GM19452 (cell line): Measurements from ENCODE around the gene CTR9.

Experiments
- ATAC-seq: cut with Tn5 transposase; IDR thresholded peaks from one replicate; pipeline ENCODE4 v1.9.1; 2021; ENCODE audit not compliant: unreplicated experiment

CTR9 gene

GRCh38 chr11:10779086-10779485, 28.0 kb downstream of the CTR9 start:
- no peak for ATAC-seq

DNA sequence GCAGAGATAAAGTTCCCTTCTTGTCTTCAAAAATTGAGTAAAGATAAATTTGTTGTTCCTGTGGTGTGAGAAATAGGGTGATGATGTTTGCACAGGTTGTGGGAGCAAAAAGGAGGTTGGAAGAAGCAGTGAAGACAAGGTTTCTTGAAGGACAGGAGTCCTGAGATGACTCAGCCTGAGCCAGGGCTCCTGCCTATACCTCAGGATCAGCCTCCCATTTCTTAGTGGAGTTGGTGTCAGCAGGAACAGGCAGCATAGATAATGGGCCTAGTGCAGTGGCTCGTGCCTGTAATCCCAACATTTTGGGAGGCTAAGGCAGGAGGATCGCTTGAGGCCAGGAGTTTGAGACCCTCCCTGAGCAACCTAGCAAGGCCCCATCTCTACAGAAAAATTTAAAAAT, 29.0 kb downstream of the CTR9 start:
- ATAC-seq, result no peak

DNA sequence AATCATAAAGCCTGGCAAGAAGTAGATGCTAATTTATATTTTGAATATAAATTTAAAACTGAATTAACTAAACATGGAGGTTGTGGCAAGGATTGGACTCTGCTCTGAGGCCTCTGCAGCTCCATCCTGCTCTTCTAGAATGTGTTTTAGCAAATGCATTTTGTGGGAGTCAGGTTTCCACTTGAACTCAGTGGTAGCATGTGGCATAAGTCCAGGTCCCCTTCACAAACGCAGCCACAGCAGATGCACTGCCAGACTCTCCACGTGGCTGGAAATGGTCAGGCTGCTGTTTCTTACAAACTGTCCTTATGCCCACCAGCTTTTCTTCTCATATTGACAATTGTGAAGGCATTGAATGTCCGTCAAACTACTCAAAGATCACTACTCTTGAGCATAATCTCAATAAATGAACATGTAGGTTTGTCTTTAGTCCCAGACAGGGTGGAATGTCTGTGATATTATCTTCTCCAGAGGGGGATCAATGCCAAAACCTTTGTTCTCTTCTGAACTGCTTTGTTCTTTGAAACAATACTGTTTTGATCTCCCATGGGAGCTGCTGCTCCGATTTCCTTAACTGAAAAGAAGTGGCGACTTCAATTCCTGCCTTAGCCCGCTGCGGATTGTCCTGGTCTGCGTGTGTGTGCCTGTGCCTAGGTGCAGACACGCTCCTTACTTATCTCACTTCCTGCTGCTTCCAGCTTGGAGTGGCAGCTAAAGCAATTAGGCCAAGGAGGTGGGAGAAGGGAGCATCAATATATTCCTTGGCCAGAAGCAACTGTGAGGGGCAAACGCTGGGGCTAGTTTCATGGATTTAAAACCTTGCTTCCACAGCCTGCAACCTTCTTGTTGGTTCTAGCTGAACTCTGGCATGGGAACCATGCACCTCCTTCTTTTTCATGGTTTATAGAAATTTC, 33.4 kb downstream of the CTR9 start:
- no peak for ATAC-seq

- ATAC-seq, result no peak
Observed at GRCh38 chr11:10785146-10785474, 34.1 kb downstream of the CTR9 start.

- ATAC-seq, result no peak
Observed at GRCh38 chr11:10786451-10786850, 35.4 kb downstream of the CTR9 start.

DNA sequence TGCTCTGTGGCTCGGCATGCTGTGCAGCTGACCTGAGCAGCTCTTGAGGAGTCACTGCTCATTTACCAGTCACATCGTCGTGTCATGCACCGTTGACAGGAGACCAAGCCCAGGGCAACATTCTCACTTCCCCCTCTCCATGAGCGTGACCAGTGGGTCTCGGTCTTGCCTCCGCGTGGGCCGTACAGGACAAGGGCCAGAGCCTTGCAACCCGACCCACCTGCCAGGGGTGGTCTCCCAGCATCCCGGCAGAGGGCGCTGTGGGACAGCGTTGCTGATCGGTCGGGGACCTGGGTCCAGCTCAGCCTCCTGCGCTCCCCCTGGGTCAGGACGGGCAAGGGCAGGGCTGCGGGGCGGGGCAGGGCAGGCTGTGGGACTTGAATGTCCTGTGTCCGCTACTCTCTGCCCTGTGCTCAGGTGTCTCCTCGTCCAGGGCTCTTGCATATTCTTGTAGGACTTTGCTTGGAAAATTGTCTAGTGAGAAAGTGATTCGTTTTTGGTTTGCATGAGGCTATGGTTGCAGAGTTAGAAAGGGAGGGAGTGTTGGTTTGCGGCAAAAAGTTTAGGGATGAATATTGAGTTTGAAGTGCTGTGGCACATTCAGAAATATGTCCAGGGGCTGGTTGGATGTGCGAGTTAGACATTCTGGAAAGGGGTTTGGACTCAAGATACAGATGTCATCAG, 41.5 kb downstream of the CTR9 start:
- peak; percentile 85 for ATAC-seq

DNA sequence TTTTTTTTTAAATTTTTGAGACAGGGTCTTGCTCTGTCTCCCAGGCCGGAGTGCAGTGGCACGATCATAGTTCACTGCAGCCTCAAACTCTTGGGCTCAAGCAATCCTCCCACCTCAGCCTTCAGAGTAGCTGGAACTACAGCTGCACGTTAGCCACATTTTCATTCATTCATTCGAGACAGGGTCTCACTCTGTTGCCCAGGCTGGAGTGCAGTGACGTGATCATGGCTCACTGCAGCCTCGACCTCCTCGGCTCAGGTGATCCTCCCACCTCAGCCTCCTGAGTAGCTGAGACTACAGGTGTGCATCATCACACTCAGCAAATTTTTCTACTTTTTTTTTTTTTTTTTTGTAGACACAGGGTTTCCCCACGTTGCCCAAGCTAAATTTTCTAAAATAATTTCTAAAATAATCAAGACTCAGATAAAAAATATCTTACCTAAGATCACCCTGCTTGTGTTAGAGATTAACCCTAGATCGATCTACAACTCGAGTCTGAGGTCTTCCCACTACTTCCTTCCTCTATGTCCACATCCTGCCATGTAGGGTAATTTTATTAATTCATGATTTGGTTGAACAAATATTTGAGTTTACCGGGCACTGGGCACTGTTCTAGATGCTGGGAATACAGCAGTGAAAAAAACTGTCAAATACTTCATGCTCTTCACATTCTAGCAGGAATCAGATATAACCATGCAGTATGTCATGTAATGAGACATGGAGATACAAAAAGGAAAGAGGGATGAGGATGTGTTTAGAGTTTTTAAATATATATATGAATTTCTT, 42.6 kb downstream of the CTR9 start:
- ATAC-seq, result no peak

DNA sequence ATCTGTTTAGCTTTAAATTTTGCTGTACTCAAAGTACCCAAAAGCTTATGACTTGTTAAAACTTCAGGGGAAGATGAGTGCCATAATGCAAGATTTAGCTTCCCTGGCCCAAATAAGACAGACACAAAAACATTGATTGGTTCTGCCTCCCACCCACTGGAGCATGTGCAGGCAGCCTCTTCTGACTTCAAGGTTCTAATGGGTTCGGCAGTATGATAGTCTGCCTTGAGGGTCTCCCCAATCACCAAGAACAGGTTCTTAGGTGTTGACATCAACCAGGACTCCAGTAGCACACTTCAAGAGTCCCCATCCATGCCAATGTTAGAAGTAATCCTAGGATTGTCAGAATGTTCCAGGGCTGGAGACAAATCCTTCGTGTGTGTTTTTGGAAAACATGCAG, 45.1 kb downstream of the CTR9 start:
- no peak for ATAC-seq

DNA sequence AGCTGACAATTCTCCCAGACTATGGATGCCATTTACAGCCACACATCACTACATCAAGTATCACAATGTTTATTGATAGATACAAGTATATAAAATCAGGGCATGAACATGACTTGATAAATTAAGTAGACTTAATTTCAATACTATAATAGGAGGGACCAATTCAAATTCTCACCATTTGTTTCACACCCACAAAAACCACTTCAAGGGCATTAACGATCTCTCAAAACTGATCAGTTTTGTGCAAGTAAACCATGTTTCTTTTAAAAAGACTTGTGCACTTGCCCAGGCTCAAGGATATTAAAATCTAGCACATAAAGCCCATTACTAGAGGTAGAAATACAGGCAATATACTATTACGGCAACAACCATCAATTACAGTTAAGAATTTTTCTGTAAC, 46.0 kb downstream of the CTR9 start:
- ATAC-seq, result no peak

GRCh38 chr11:10797531-10797930, 46.5 kb downstream of the CTR9 start:
- ATAC-seq, result no peak

DNA sequence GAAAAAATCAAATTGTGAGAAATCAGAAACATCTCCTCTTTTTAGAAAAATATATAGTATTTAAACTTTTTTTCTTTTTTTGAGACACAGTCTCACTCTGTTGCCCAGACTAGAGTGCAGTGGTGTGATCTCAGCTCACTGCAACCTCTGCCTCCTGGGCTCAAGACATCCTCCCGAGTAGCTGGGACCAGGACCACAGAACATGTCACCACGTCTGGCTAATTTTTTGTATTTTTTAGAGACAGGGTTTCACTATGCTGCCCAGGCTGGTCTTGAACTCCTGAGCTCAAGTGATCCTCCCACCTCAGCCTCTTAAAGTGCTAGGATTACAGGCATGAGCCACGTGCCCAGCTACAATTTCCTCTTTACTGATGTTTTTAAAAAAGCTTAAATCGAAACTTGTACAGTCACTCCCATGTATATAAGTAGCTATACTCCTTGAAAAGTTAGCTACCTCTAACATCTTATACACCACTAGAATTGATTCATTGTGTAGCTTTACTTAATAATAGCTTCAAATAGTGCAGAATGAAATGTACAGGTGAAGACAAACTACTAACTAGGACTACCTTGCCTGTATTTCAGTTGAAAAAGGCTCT, 47.4 kb downstream of the CTR9 start:
- no peak for ATAC-seq

GRCh38 chr11:10800292-10800691, 49.2 kb downstream of the CTR9 start:
- no peak for ATAC-seq

GRCh38 chr11:10803676-10804075, 52.6 kb downstream of the CTR9 start:
- no peak for ATAC-seq

GRCh38 chr11:10805741-10806140, 54.7 kb downstream of the CTR9 start:
- no peak for ATAC-seq

- ATAC-seq, result no peak
Observed at GRCh38 chr11:10806206-10806605, 55.2 kb downstream of the CTR9 start.

DNA sequence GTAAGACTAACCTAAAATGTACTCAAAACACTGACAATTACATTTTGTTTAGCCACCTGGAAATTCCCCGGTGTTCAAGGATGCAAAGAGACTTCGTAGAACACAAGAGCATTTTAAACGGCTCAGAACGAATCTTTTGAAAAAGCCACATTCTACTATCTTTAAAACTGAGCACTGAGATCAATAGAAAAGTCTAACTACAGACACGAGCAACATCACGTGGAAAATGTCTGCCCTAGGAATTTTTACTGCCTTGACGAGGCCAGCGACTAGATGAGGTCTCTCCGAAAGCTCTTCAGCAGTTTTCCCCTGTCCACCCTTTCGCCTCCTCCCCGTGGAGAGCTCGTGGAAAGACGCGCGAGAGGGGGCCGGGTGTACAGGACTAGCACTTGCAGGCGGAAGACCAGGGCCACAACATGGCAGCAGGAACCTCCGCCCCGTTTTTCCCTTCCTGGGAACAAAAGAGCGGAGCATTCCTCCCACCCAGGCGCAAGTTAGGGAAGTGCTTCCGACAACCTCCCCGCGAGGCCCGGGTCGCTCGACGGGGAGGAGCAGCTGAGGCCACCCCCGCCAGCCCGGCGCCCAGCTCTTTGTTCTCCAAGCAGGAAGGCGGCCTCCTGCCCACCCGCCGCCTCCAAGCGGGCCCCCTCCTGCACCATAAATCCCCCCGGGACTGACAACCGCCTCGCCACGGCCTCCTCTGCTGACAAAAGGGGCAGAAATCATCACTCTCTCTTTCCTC, 56.6 kb downstream of the CTR9 start:
- peak; percentile 3 for ATAC-seq

DNA sequence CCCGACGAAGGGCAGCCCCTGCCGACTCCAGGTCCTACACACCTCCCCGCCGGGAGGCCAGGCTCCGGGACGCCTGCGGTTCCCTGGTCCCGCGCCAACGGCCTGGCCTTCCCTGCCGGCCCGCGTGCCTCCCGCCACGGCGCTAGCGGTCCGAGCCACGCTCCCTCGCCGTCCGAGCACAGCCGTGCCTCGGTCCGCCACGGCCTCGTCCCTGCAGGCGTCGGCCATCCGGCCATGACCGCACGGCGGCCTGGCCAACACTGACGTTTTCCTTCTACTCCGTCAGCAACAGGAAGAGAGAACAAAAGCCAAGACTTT, 57.1 kb downstream of the CTR9 start:
- ATAC-seq, result peak; percentile 15

DNA sequence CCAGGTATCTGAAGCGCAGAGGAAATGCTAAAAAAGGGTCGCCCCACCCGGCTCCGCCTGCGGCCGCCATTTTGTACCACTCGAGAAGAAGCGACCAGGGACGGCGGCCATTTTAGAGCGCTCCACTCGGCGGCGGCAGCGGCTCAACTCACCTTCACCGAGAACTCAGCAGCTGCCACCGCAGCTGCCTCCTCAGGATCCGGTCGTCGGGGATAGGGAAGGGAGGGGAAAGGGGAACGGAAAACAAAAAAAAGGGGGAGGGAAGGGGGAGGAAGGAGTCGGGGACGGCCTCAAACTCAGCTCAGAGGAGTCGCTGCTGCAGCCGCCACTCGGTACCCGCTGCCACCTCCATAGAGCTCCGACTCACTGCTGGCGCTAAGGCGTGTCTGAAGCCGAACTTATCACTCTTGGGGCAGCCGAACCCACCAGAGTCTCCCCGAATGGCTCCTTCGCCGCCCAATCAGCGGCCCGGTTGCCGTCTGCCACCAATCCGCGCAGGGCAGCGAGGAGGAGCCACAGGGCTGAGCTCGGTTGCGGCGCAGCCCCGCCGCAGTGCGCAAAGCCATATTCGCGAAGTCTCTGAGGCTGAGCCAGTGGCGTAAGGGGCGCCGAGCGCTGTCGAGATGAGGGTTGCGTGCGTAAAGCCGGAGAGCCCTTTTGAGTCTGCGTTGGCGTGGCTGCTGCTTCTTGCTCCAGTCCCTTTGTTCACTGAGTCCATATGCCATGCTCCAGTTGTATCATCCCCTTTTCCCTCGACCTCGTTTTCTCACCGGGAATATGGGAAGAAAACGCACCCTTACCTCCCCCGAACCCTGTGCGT, 57.7 kb downstream of the CTR9 start, which contains the start of gene EIF4G2:
TSS of gene EIF4G2 (minus strand) at position 374 of the 820 bp plus-strand sequence.
- peak; percentile 93 for ATAC-seq

DNA sequence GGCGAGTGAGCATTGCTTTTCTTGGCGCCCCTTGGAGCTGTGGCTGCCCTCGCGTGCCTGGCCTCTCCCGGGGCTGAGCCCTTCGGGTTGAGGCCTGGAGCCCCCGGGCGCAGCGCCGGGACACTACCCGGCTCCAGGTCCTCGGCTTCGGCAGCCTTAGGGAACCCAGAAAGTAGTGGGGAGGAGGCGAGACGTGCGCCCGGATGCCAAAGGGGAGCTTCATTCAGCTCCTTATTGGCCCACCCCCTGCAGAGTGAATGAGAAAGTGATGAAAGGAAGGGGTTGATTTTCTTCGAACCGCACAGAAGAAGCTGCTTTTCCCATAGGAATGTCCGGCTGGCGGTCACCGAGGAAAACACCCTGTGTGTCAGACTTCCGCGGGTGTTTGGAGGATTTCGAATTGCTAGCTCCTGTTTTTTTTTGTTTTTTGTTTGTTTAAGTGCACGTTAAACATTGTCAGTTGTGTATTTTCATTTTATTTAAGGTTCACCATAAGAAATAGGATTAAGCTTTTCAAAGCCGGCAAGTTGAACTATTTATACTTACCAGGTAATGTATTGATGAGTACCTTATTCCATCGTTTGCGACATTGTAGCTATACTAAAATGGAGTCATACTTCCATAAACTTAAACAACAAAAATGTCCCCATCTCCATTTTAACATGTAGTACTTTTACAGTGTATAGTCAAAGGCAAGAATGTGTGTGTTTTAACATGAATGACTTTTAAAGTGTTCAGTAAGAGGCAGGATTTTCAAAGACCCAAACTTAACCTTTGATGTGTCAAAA, 58.5 kb downstream of the CTR9 start:
- ATAC-seq, result peak; percentile 22
